ENCODE results near the gene HERPUD1.
"Not testable (repeated sequence)": the region's sequence is repeated elsewhere in the genome, so short reads cannot be mapped to it uniquely, and the experiment has no call there.

Gene HERPUD1

DNA sequence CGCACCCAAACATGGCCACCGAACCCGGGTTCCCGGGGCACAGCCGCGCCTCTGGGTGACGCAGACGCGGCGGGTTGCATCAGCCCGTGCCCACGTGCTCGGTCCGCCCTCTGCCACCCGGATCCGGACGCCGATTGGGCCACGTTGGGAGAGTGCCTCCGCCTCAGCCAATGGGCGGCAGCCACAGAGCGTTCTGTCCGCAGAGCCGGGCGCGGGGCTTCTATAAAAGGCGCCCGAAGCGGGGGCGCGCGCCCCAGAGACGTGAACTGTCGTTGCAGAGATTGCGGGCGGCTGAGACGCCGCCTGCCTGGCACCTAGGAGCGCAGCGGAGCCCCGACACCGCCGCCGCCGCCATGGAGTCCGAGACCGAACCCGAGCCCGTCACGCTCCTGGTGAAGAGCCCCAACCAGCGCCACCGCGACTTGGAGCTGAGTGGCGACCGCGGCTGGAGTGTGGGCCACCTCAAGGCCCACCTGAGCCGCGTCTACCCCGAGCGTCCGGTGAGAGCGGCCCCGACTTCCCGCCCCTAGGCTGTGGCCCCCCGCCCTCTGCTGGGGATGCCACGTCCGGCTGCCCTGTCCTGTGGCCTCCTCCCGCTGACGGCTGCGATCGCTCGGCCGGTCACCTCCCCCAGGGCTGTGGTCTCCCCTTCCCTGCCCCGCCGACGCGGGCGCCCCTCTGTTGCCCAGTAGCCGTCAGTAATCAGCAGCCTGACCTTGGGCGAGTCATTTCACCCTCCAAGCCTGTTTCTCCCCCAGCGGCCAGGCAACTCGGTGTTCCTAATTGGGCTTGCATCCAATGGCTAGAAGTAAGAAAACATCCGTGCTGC is at the start of gene HERPUD1:
HERPUD1 (plus strand) TSS at position 251 of the 829 bp plus-strand sequence; CDS start at position 354, 103 bp downstream.
- DNase-seq (ENCODE audit: low read depth) = peak; percentile 97

GRCh38 chr16:56883586-56883985 is 48.4 kb upstream of the HERPUD1 start:
- DNase-seq (ENCODE audit: low read depth) = no peak

DNA sequence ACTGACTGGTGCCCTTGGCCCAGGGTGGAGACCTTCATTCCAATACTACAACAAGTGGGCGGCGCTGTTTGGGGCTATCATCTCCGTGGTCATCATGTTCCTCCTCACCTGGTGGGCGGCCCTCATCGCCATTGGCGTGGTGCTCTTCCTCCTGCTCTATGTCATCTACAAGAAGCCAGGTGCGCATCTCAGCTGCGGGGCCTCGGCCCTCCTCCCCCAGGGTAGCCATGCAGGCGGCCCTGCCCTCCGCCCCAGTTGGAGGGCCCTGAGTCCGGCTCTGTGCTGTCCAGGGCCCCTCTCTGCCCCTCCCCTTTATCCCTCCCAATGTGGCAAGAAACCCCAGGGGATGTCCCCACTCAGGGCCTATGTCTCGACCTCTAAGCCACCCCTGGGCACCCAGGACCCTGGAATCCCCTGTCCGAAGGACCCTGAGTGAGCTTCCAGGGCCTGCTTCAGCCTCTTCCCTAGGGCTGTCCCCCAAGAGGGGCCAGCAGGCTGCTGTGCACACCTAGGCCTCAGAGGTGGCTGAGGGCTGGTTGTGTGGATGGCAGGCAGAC is 47.8 kb upstream of the HERPUD1 start:
- DNase-seq (ENCODE audit: low read depth) = no peak

GRCh38 chr16:56884929-56885328 is 47.0 kb upstream of the HERPUD1 start:
- DNase-seq (ENCODE audit: low read depth) = not testable (repeated sequence)

GRCh38 chr16:56885446-56886162 is 46.3 kb upstream of the HERPUD1 start:
- DNase-seq (ENCODE audit: low read depth) = no peak

DNA sequence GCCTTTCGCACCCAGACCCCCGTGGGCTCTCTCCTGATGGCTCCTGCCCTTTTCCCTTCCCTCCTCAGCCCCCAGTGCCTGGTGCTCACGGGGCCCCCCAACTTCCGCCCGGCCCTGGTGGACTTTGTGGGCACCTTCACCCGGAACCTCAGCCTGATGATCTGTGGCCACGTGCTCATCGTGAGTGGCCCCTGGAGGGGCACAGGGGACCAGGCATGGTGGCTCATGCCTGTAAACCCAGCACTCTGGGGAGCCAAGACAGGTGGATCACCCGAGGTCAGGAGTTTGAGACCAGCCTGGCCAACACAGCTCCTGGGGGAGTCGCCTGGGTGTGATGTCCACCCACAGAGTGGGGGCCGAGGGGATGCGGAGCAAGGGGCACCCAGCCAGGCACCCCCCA is 45.6 kb upstream of the HERPUD1 start:
- no peak for DNase-seq (ENCODE audit: low read depth)

DNA sequence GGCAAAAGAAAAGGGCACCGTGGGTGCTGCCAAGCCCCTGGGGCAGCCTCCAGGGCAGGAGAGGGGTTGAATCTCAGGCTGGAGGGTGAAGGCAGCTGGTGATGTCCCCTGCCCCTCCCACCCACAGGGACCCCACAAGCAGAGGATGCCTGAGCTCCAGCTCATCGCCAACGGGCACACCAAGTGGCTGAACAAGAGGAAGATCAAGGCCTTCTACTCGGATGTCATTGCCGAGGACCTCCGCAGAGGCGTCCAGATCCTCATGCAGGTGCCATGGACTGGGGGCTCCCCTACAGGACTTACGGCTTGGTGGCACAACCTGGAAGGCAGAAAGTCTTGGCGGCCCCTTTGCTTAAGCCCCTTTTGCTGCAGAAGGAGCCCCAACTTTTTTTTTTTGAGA is 45.1 kb upstream of the HERPUD1 start:
- no peak for DNase-seq (ENCODE audit: low read depth)

- DNase-seq (ENCODE audit: low read depth) = no peak
These were observed 43.1 kb upstream of the HERPUD1 start for GRCh38 chr16:56888806-56889205.

DNA sequence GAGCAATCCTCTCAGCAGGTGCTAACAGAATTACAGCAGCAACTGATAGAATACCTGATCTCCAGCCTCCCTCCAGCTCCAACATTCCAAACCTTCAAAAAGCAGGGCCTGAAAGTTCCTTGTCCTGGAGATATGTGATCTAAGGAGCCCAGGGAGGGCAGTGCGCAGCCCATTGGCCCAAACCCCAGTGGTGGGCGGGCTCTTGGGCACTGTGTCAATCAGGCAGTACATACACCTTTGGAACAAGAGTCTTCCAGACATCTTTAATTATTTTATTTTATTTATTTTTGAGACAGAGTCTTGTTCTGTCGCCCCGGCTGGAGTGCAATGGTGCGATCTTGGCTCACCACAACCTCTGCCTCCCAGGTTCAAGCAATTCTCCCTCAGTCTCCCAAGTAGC is 42.7 kb upstream of the HERPUD1 start:
- DNase-seq (ENCODE audit: low read depth) = no peak

DNA sequence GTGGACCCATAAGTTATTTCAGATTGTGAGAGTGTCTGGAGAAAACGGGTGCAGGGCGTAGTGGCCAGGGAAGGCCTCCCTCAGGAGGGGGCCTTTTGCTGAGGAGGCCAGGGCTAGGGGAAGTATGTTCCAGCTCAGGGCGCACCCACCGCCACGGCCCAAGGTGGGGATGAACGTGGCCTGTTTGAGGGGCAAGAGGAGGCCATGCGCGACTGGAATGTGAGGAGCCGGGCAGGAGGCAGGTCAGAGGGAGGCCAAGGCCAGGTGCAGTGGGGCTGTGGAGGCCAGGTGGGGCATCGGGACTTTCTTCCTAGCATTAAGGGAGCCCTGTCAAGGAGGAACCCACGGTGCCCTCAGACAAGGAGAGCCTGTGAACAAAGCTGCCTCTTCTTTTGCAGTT is 40.3 kb upstream of the HERPUD1 start:
- no peak for DNase-seq (ENCODE audit: low read depth)

GRCh38 chr16:56892705-56893104 is 39.2 kb upstream of the HERPUD1 start:
- no peak for DNase-seq (ENCODE audit: low read depth)

DNA sequence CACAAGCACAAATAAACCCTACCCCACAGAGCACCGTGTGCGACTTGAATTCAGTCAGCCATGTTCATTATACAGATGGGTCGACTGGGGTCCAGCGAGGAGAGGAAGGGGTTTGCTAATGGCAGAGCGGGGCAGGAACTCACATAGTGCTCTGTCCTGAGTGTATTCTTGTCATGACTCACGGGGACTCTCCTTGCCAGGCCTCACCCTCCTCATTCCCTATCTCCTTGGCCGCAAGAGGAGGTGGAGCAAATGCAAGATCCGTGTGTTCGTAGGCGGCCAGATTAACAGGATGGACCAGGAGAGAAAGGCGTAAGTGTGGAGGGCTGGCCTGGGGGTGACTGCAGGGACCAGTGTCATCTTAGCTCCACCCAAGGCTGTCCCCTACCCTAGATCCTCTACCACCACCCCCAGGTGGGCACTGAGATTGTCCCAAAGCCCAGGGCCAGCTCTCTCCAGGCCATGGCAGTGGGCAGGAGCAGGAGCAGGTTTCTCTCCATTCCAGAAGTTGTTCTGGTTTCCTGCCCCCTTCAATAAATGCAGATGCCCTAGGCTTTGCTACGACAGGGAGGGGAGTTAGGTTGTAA is 37.5 kb upstream of the HERPUD1 start:
- DNase-seq (ENCODE audit: low read depth) = no peak

- DNase-seq (ENCODE audit: low read depth) = no peak
These were observed 36.1 kb upstream of the HERPUD1 start for GRCh38 chr16:56895813-56896212.

DNA sequence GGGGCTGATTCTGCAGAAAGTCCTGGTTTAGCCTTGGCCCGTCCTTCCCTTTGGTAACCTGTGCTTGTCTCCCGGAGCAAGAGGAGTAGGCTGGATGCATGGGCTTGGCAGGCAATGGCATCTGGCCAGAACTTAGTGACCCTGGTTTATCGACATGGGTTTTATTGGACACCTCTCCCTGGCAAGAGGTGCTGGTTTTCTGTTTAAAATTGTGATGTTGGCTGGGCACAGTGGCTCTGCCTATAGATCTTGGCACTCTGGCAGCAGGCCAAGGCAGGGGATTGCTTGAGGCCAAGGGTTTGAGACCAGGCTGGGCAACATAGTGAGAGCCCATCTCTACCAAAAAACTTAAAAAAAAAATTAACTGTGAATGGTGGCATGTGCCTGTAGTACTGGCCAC is 35.7 kb upstream of the HERPUD1 start:
- no peak for DNase-seq (ENCODE audit: low read depth)

GRCh38 chr16:56897026-56897799 is 34.7 kb upstream of the HERPUD1 start:
- DNase-seq (ENCODE audit: low read depth) = no peak

DNA sequence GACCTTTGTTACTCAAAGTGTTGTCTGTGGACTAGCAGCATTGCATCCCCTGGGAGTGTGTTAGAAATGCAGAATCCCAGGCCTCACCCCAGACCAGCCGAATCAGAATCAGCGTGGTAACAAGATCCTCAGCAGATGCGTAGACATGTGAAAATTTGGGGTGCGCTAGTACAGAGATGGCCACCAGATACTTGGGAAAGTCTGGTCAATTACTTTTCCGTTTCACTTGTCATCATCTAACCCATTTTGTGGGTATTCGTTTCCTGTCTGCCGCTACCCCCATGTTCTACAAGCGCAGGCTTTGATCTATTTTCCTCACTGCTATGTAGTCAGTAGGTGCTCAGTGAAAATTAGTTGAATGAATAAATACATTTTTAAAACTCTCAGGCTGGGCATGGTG is 33.1 kb upstream of the HERPUD1 start:
- no peak for DNase-seq (ENCODE audit: low read depth)

DNA sequence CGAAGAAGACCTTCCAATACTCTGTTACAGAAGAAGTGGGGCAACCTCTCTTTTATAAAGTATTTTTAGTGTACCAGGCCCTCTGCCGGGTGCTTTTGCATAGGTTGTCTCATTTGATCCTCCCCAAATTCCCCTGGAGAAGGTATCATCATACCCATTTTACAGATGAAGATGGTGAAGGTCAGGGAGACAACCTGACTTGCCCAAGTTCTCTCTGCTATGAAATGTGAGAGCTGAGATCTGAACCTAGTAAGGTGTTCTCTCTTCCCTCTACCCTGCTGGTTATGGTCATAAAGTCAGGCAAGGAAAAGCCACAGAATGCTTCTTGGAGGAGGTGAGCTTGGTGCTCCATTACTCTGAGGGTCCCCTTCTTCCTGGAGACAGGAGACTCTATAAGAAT is 28.1 kb upstream of the HERPUD1 start:
- no peak for DNase-seq (ENCODE audit: low read depth)

DNA sequence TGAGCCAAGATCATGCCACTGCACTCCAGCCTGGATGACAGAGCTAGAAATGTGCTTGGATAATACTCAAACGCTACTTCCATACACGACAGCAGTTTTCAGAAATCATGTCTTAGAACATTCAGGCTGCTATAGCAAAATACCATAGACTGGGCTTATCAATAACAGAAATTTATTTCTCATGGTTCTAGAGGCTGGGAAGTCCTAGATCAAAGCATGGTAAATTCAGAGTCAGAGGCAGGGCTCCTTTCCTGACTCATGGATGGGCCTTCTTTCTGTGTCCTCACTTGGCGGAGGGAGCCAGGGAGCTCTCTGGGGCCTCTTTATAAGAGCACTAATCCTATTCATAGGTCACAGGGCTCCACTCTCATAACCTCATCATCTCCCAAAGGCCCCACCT is 24.5 kb upstream of the HERPUD1 start:
- no peak for DNase-seq (ENCODE audit: low read depth)

- DNase-seq (ENCODE audit: low read depth) = no peak
These were observed 22.4 kb upstream of the HERPUD1 start for GRCh38 chr16:56909527-56909979.

DNA sequence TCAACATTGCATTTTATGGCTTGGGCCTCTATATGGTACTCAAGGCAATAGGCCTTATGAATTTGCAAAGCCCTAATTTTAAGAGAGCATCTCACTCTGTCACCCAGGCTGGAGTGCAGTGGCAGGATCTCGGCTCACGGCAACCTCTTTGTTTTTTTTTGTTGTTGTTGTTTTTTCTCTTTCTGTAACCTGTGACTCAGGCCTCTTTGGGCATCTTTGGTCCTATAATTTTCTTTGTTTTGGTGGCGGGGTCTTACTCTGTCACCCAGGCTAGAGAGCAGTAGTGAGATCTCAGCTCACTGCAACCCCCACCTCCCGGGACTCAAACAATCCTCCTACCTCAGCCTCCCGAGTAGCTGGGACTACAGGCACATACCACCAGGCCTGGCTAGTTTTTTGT is 21.8 kb upstream of the HERPUD1 start:
- DNase-seq (ENCODE audit: low read depth) = no peak

DNA sequence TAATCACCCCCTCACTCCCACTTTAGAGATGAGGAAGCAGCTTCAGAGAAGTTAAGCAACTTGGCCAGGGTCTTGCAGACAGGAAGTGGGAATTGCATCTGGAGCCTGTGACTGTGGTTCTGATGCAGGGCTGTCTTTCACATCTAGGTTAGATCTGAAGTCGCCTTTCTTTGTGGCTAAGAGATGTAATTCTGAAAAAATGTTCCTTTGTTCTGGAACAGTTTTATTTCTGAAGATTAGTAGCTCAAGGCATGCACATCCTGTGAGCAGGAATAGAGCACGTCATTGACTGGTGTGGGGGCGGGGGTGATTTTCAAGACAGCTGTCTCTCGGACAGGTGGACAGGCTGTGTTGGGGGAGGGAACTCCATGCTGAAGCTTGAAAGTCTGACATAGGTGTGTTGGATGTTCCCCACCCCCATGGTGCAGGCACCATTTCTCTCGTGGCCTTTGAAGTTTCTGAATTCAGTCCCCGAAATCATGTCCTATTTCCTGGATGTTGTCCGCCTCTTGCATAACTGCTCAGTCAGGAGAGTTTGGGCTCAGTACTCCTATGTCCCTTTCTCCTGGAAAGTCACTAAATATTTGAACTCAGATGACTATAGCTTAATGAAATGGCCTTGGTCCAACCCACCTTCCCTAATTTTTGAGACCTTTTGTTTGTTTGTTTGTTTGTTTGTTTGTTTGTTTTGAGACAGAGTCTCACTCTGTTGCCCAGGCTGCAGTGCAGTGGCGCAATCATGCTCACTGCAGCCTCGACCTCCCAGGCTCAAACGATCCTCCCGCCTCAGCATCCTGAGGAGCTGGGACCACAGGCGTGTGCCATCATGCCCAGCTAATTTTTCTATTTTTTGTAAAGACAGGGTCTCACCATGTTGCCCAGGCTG is 21.0 kb upstream of the HERPUD1 start:
- DNase-seq (ENCODE audit: low read depth) = no peak

Data from activated T-cell treated with anti-CD3 and anti-CD28 coated beads for 1 hour (primary cell).